ENCODE data around the gene IL10RA. TPM values are rescaled to one million over a fixed set of nuclear protein-coding genes. Genes with fewer than 3 reads are reported as not detected.

Gene IL10RA
- total RNA-seq, 1 donor from 2014 or later: not detected

DNA sequence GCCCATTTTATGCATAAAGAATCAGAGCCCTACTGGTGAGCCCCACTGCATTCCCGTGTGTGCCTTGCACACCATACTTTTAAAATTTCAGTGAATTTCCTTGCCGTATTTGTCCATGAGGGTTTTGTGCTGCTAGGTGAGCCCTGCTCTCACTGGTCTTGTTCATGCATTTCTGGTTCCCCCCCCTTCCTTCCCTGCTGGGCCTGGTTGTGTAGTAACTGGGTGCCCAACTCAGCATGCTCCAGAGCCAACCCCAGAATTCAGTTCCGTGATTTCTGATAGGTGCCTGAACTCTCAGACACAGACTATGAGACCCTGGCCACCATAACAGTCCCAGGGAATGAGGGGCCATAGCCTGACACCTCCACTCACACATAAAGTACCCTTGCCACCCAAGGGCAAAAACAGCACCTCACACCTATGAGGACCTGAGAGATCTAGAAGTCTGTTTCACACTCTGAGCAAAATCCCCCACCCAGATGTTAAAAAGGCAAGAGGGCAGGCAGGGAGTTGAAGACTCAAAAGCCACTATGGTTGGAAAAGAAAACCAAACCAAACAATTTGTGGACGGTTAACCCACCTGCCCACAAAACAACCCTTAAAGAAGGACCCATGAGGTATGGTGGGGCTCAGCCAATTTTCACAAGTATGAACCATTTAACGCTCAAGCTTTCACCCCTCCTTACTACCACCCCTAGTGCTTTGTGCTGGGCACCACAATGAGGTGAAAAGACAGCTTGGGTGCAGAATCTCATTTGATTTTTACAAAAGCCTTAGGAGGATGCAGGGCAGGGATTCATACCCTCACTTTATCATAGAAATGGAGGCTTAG, 16.8 kb upstream of the IL10RA start:
- H3K4me3 ChIP-seq (ENCODE audit: low read depth, low read length): no peak overlapping the region
- H3K27me3 ChIP-seq (ENCODE audit: control insufficient read depth, insufficient read depth, low read length): no peaks in the 10 kb centered on the region
- no peaks in the 10 kb centered on the region for H3K36me3 ChIP-seq (ENCODE audit: control insufficient read depth, insufficient read depth, low read length)
- TF ChIP-seq, protein P1, sequence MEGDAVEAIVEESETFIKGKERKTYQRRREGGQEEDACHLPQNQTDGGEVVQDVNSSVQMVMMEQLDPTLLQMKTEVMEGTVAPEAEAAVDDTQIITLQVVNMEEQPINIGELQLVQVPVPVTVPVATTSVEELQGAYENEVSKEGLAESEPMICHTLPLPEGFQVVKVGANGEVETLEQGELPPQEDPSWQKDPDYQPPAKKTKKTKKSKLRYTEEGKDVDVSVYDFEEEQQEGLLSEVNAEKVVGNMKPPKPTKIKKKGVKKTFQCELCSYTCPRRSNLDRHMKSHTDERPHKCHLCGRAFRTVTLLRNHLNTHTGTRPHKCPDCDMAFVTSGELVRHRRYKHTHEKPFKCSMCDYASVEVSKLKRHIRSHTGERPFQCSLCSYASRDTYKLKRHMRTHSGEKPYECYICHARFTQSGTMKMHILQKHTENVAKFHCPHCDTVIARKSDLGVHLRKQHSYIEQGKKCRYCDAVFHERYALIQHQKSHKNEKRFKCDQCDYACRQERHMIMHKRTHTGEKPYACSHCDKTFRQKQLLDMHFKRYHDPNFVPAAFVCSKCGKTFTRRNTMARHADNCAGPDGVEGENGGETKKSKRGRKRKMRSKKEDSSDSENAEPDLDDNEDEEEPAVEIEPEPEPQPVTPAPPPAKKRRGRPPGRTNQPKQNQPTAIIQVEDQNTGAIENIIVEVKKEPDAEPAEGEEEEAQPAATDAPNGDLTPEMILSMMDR (IDR thresholded peaks at IDR 0.05; ENCODE audit: insufficient read depth, low read length, severe bottlenecking): no peak
- DNase-seq (ENCODE audit: low read depth) (no peak), FAIRE-seq (no peak)

DNA sequence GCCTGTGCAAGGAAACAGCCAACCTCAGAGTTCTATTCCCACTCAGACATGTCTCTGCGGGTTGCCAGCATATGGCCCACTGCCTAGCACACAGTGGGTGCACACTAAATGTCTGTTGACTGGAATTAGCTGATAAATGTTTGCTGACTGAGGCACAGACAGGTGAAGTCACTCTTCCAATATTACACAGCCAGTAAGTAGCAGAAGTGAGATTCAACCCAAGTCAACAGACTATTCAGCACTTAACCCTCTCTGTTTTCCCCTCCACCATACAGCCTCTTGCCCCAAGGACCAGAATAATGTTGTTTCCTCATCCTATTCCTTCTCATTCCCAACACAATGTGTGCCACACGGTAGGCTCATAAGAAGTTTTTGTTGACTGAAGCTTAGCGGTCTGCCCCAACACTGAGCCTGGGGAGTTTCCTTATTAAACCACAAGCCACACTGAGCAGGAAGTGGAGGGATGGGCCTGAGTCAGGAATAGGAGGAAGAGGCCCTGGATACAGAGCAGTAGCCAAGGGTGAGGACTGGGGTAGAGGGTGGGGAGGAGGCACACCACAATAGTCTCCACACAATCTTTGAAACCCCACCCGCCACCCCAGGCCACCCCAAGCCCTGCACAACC, 15.7 kb upstream of the IL10RA start:
- H3K27me3 ChIP-seq (ENCODE audit: control insufficient read depth, insufficient read depth, low read length): no peaks in the 10 kb centered on the region
- H3K4me3 ChIP-seq (ENCODE audit: low read depth, low read length): no peak overlapping the region
- TF ChIP-seq, protein P1 (IDR thresholded peaks at IDR 0.05; ENCODE audit: insufficient read depth, low read length, severe bottlenecking): no peak
- FAIRE-seq (peak; percentile 40), DNase-seq (ENCODE audit: low read depth) (peak; percentile 80)
- no peaks in the 10 kb centered on the region for H3K36me3 ChIP-seq (ENCODE audit: control insufficient read depth, insufficient read depth, low read length)

DNA sequence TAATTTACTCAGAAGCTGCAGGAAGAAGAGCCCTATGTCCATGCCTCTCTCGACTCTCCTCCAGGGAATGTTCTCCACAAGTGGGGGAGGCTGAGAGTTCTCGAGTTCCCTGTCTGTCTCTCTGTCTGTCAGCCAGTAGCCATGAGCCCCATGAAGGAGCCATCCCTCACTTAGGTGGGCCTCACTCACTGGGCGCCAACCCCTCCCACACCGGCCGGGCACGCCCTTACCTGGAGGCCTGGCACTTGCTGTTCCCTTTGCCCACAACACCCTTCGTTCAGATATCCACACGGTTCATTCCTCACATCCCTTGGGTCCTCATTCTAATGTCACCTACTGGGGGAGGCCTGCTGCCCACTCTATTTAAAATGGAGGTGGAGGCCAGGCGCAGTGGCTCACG, 14.2 kb upstream of the IL10RA start:
- no peak for FAIRE-seq
- TF ChIP-seq, protein P1 (IDR thresholded peaks at IDR 0.05; ENCODE audit: insufficient read depth, low read length, severe bottlenecking): no peak
- DNase-seq (ENCODE audit: low read depth): no peak

DNA sequence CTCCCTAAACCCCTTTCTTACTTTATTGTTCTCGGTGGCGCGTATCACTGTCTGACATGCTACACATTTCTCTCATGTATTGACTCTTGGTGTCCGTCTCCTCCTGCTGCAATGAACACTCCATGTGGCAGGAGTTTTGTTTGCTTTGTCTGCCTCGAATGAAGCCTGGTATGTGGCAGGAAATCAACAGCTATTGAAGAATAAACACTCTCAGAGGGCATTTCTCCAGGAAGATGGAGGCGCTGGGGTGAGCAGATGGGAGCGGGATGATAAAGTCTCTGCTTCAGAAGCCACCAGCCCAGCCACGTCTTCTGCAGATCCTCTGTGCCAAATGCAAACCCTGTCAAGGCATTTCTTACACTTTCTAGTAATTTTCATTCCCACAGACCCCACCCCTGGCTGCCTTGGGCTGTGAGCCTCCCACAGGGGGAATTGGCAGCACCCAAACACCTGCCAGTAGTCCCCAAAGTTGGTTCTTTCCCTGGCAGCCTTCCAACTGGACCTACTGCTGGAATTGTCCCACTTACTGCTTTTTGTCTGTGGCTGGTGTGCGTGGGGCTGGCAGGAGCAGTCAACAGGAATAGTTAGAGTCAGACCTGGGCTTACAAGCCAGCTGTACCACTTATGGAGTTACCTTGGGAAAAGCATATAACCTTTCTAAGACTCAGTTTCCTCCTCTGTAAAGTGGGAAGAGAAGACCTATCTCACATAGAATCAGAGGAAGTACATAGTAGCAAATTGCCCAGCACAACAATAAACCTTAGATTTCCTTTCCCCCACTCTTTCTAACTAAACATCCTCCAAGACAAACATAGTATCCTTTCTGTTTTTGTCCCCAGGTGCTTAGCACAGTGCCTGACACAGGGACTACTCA, 13.3 kb upstream of the IL10RA start:
- TF ChIP-seq, protein P1 (IDR thresholded peaks at IDR 0.05; ENCODE audit: insufficient read depth, low read length, severe bottlenecking): no peak
- no peak overlapping the region for H3K4me3 ChIP-seq (ENCODE audit: low read depth, low read length)
- H3K36me3 ChIP-seq (ENCODE audit: control insufficient read depth, insufficient read depth, low read length): no peaks in the 10 kb centered on the region
- no peaks in the 10 kb centered on the region for H3K27me3 ChIP-seq (ENCODE audit: control insufficient read depth, insufficient read depth, low read length)
- FAIRE-seq (no peak), DNase-seq (ENCODE audit: low read depth) (peak; percentile 18)

More for the DNA sequence above, 14.2 kb upstream of the IL10RA start:
- Histone ChIP-seq H3K4me3 (ENCODE audit: low read depth, low read length) (no peak overlapping the region), H3K27me3 (ENCODE audit: control insufficient read depth, insufficient read depth, low read length) (no peaks in the 10 kb centered on the region), H3K36me3 (ENCODE audit: control insufficient read depth, insufficient read depth, low read length) (no peaks in the 10 kb centered on the region)

DNA sequence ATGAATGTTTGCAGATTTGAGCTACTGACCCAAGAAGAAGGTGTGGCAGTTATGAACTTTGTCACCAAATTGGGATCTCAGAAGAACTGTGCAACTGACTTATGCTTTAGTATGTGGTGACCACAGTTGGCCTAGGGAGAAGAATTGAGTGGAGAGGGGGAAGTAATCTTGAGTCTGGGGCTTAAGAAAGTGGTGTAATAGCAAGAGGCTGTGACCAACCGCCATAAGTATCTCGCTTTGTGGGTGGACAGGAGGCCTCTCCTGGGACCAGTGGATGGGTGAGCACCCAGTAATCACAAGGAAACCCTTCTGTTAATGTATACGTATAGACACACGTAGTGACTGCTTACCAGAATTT, 12.7 kb upstream of the IL10RA start:
- DNase-seq (ENCODE audit: low read depth): no peak
- no peaks in the 10 kb centered on the region for H3K27me3 ChIP-seq (ENCODE audit: control insufficient read depth, insufficient read depth, low read length)
- no peak for FAIRE-seq

More for the DNA sequence above, 12.7 kb upstream of the IL10RA start:
- TF ChIP-seq, protein P1 (IDR thresholded peaks at IDR 0.05; ENCODE audit: insufficient read depth, low read length, severe bottlenecking): no peak
- no peak overlapping the region for H3K4me3 ChIP-seq (ENCODE audit: low read depth, low read length)
- H3K36me3 ChIP-seq (ENCODE audit: control insufficient read depth, insufficient read depth, low read length): no peaks in the 10 kb centered on the region

All from bronchial epithelial cell (primary cell).